GM21381 (cell line): ENCODE measurements around the gene NPSR1.
"Not testable (repeated sequence)": the region's sequence is repeated elsewhere in the genome, so short reads cannot be mapped to it uniquely, and the experiment has no call there.

ENCODE experiments used
- ATAC-seq: cut with Tn5 transposase; IDR thresholded peaks from one replicate; pipeline ENCODE4 v1.9.1; 2021; ENCODE audit warnings: mild to moderate bottlenecking, moderate library complexity; ENCODE audit not compliant: unreplicated experiment

NPSR1 gene, protein sequence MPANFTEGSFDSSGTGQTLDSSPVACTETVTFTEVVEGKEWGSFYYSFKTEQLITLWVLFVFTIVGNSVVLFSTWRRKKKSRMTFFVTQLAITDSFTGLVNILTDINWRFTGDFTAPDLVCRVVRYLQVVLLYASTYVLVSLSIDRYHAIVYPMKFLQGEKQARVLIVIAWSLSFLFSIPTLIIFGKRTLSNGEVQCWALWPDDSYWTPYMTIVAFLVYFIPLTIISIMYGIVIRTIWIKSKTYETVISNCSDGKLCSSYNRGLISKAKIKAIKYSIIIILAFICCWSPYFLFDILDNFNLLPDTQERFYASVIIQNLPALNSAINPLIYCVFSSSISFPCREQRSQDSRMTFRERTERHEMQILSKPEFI

DNA sequence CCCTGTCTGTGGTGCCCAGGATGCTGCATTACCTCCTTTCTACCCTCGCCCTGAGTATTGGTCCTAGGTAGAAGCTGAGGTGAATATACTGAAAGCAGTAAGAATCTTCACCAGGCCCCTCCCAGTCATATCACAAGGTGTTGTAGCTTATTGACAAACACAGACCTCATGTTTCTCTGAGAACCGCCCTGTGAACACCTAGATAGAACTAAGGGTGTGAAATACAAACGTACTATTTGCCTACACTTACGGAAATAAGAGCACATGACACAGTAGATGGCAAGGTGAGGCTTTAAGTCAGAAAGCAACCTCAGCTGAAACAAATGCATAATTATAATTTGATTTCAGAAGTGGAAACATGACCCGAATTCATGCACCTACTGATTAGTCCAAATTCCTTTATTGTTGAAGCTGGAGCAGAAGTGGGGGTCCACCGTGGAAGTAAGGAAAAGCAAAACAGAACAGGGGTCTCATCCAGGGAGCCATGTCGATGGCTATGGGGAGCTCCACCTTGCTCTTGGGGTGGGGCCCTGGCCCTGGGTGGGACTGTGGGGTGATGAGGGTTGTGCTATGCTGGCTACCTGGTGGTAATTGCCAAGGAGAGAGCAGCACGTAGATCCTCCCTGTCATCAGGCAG is at the start of gene NPSR1:
Gene NPSR1 (plus strand): TSS at position 587 of the 637 bp plus-strand sequence. CDS start 195 bp downstream, outside the sequence.
- ATAC-seq, result no peak

DNA sequence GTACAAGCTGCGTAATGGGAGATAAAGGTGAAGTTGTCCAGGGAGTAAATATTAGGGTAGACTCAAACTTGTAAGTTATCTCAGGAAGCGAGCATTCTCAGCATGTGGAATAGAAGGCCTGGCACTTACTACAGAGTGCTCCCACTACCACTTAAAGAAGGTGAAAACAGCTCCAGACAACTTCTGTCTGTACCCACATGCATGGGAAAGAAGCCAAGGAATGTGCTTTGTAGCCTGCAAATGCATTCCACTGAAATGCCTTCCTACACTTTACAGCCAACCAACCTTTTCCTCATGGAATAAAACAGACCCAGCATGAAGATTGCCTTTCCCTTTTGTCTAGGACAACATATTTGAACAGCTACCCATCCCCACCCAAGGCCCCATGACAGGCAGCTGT is 45.4 kb upstream of the NPSR1 start:
- ATAC-seq, result no peak

DNA sequence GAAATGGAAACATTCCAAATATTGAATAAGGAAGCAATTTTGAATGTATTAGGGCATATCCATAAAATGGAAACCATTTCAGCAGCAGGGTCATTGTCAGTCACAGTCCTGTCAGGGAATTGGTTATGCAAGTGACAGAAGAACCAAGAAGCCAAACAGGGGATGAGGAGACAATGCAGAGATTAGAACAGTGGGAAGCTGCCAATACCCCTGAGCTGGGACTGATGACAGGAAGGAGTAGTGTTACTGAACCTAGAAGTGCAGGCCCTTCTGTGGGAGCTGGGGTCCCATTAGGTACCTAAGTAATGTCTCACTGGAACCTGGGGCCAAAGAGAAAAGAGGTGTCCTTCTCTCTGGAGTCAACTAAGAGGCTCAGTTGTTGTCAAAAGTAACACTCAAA is 37.6 kb upstream of the NPSR1 start:
- ATAC-seq, result no peak

DNA sequence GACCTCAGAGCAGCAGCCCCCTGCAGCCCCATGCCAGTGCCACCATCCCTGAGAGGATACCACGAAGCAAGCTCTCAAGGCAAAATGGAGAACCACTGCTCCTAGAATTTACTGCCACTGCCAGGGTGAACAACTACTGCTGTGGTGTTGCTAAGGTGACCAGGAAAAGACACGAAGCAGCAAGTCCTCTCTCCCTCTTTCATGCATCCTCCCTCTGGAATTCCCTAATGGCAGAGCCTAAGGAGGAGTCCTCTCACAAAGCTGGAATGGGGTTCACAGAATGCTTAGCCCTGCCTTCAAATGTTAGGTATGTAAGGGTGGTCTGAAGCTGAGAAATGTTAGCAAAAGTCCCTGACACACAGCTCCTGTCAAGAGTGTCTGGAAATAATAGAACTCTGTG is 35.8 kb upstream of the NPSR1 start:
- ATAC-seq, result no peak

DNA sequence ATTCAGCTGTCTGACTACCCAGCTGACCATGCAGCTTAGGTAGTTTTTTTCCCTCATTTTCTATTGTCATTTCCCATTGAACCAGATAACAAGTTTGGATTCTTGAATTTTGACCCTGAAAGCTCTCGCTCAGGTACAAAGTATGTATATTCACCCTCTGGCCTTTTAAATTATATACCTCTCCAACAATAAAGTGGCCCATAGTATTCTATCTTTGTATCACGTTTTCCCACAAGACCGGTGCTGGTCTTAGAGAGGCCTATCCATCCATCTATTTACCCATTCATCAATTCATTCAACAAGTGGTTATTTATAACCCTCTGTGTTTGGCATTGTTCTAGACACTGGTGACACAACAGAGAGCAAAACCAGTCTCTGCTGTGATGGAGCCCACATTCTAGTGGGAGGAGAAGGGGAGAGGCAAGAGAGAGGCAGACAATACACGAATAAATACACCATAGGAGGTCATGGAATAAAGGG is 35.2 kb upstream of the NPSR1 start:
- no peak for ATAC-seq

DNA sequence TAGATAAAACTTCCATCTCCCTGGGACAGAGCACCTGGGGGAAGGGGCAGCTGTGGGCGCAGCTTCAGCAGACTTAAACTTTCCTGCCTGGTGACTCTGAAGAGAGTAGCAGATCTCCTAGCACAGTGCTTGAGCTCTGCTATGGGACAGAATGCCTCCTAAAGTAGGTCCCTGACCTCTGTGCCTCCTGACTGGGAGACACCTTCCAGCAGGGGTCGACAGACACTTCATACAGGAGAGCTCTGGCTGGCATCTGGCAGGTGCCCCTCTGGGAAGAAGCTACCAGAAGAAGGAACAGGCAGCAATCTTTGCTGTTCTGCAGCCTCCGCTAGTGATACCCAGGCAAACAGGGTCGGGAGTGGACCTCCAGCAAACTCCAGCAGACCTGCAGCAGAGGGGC is 29.4 kb upstream of the NPSR1 start:
- not testable (repeated sequence) for ATAC-seq

DNA sequence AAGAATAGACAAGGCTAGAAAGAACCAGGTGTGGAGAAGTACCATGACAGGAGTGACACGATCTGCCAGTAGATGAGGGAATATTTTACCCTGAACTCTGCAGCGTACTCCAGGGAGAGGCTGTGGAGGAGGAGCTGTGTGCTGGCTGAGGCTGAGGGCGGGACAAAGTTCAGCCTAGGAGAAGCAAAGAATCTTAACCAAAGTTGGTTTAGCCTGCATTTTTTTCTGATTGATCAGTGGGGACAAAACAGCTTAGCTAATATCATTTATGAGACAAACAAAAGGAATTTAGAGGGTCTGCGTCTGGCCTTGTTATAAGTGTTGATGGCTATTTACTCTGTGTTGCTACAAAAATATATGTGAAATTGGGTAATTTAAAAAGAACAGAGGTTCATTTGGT is 5.2 kb upstream of the NPSR1 start:
- ATAC-seq, result no peak

DNA sequence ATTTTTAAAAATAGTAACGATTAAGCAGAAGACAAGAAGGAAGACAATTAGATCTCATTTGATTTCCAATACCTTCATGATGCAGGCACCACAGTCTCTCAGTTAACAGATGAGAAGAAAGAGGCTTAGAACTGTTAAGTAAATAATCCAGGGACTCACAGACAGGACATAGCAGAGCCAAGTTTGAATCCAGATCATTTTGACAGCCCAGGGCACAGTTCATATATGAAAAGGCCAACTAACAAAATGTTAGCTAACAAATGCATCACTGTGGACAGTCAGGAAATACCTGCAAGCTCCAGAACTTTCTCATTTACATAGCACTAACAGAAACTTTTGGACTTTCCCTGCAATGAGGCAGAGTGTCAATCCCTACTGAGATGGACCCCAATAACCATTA is 4.2 kb upstream of the NPSR1 start:
- ATAC-seq, result no peak

DNA sequence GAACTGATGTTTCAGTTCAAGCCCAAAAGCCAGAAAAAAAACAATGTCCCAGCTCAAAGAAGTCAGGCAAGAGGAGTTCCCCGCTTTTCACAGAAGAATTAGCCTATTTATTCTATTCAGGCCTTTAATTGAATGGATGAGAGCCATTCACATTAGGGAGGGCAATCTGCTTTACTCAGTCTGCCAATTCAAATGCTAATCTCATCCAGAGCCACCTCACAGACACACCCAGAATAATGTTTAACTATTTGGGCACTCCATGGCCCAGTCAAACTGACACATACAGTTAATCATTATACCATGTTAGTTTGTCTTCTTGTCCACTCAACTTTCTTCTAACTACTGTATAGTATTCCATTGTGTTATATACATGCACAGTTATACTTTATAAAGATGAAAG is 2.6 kb upstream of the NPSR1 start:
- peak; percentile 58 for ATAC-seq

DNA sequence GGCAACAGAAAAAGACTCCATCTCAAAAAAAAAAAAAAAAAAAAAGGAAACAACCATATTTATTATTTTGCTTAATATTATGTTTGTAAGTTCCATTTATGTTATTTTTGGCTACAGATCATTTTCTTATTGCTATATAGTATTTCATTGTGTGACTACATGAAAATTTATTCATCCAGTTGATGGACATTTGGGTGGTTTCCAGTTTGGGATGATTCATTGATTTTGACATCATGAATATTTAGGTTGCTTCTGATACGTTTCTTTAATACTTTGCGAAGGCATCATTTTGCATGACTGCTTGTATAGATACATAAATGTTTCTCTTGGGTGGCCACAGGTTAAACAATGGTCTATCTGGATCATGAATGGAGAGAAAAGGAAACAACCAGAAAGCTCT is 2.0 kb upstream of the NPSR1 start:
- no peak for ATAC-seq

DNA sequence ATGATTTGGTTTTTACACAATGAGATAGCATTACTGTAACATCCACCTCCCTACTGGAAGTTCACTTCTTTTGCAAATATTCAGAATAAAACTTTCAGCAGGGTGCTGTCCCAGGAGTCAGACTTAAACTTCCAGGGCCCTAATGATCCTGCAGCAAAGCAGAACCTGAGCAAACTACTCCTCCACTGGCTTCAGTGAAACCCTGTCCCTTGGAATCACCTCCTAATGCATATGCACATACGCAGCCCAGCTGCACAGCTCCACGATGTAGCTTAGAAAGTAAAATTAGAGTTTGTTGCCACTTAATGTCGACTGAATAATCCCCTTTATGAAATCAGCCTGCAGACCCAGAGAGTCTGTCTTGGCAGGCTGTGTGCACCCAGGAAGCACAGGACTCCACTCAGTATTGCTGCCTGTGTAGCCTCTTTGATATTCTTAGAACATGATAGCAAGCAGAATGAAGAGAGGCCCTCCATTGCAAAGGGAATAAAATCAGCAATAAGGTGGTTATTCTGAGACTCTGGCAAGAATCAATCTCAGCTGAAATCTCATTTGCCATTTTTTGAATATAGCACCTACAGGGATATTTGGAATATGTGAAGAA is 1.6 kb downstream of the NPSR1 start:
- ATAC-seq, result no peak

DNA sequence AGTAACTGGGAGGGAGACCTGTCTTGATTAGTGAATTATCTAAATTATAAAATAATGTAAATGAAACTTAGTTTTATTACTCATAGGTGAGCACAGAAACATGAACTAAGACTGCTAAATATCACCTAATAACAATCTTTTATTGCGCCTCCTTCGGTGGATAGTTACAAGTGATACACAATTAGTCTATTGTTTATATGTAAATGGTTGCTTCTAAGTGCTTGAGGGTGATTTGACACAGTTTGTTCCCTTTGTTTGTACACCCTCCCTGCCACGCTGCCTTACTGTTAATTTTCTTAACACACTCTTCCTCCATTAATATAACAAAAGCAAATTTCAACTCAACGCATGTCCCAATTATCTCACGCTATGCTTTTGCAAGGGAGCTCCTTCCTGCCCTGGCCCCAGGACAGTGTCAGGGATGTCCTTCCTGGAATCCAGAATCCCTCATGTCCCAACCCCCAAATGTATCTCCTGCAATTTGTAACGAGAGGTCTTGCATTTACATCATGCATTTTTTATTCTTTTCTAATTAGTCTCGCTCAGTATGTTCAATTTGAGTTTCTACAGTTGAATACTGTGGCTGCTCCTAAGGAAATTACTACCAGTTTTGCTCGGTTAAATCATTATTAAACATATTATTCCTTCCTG is 4.2 kb downstream of the NPSR1 start:
- ATAC-seq, result no peak

DNA sequence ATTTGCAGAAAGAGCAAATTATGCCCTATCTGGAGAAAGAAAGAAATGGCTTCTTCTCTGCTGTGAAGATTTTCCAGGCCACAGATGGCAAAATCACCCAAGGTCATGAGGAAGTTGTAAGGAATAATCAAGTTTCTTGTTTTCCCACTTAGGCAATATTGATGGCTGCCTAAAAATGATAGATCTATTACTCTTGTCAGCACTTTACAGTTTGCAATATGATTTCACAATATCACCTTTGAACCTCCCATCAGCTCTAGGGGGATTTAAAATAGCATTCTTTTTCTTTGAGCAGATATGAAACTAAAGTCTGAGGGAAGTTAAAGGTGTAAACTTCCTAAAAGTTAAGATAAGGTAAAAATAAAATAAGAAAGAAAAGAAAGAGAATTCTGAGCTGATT is 6.7 kb downstream of the NPSR1 start:
- ATAC-seq, result no peak

DNA sequence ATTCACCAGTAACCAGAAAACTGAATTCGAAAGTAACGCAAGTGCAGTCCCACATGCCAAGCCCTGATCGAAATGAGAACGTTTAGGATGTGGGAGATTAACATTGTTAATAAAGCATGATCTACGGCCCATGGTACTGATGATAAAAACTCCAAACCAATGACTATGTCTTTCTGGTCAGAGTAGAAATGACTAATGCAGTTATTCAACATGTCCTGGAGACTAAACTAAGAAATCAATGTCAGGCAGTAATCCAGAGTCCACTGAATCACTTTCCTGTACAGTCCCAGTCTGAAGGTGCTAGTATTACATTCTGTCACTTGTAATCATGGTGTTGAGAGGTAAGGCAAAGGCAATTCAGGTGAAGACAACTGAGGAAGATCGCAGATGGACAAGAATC is 14.4 kb downstream of the NPSR1 start:
- no peak for ATAC-seq

DNA sequence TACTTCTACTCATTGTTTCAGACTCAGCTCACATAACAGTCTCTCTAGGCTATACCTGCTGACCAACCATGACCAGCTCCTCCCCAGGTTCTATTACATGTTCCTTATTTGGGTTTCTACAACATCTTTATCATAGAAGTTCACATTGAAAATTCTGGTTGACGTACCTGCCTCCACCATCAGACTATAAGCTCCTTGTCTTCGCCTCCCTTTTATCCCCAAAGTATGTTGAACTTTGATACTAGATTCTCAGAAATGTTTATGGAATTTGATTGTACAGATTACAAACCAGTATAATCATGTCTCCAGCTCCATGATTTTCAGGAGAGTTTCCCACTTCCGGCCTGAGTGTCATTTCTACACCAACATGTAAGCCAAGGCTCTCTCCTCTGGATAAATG is 15.0 kb downstream of the NPSR1 start:
- ATAC-seq, result no peak

DNA sequence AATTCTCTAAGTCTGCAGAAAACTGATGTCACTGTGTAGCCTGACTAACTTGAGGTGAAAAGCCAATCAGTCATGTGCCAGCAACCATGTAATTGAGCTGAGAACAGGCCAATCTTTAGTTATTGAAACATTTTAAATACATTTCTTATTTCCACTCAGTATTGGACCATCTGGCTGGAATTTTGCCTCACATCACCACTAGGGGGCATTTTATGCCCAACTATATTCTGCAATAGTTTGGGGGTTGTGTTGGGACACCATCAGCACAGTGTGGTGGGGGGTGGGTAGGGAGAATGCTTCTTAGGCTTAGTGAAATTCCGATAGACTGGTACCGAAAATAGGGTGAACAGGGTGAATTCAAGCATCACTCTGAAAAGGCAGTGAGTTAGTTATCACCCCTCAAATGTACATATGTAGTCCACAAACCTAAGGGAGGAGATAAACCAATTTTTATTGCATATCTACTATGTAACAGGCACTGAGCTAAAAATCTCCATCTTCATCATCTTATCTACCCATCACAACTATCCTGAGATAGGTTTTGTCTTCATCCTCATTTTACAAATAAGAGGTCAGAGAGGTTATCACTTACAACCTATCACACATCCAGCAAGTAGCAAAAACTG is 17.8 kb downstream of the NPSR1 start:
- peak; percentile 76 for ATAC-seq

DNA sequence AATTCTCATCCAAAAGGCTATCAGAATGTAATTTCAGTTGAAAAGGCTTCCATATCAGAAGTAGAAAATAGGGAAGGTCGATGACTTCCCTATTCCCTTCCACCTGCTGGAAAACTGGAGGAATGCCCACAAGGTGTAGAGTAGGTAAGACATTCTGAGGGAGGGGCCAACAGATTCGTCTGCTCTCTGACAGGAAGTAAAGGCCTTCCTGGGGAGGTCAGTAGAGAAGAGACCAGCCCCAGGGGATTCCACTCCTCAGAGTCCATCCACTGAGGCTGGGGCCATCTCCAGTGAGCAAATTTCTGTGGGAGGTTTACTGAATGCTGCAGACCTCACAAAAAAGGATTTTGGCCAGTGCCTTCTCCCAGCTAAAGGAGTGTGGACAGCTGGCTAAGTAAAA is 19.5 kb downstream of the NPSR1 start:
- no peak for ATAC-seq

DNA sequence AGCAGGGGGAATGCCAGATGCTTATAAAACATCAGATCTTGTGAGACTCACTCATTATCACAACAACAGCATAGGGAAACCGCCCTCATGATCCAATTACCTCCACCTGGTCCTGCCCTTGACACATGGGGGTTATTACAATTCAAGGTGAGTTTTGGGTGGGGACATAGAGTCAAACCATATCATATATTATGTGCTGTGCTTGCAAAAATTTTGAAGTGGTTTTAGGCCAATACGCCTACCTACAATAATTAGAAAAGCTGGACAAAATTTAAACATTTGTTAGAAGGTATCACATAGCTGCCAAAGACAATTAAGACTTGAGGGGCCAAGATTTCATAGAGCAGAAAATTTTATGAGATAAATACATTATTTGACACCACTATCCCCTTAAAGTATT is 29.5 kb downstream of the NPSR1 start:
- no peak for ATAC-seq

DNA sequence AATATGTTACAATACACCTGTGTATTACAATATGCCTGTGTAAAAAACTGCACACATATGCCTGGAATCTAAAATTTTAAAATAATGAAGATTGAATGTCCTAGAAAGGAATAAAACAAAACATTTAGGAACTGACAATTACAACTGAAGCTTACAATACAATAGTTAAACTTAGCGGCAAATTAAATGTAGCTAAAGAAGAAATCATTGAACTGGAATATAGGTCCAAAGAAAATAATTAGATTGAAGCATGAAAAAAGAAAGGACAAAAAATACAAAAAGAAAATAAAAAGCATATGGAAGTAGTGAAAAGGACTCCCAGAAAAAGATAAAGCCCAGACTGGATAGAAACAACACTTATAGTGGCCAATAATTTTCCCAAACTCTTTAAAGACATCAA is 38.4 kb downstream of the NPSR1 start:
- ATAC-seq, result no peak

DNA sequence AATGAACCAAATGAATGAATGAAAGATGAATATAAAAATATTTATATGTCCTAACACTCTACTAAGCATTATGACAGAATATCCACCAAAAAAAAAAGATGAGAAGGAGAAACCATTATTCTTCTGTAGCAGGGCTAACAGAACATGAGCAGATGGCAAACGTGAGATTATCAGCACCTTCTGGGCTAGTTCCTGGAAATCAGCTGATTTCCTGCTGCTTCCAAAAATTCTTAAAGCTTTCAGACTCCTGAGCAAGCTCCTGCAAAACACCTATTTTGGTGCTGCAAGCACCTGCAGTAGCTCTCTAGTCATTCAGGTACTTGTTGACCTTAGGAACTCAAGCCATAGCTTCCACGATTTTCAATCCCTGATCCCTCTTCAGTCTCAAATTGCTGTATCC is 51.8 kb downstream of the NPSR1 start:
- ATAC-seq, result no peak

DNA sequence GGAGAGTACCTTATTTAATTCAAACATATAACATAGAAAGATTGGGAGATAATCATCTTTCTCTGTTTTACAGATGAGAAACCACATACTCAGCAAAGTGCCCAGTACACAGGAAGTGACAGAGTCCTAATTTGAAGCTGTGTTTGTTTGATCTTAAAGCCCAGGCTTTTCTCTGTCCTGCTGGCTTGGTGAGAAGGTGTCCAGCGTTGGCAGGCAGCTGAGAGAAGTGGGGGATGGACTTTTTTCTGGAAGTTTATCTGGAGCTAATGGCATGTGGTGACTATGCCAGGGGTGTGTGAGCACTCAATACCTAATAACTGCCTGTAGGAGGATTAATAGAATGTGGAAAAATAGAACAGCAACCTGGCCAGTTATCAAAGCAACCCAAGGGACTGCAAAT is 60.8 kb downstream of the NPSR1 start:
- ATAC-seq, result peak; percentile 47
